ENCODE results near the gene ZBTB12. TPM values are rescaled to one million over a fixed set of nuclear protein-coding genes. Genes with fewer than 3 reads are reported as not detected.
A peak's percentile ranks its signal among the peaks of the same experiment; 100 is the strongest.

The ZBTB12 gene
- total and polyA plus RNA-seq, 2 of the 8 experiments (the other 6 are each of a cell fraction or from before 2014, with no cell fraction given): 20.7 to 40.8 TPM

- Histone ChIP-seq H3K4me3 (ENCODE audit: extremely low read depth in 1 of 4, insufficient read depth in 2 of 4, low read depth in 3 of 4, low read length in 4 of 4) (no peak overlapping the region), H3K4ac (replicated peaks; ENCODE audit: insufficient read length, low read depth, low read length) (no peak overlapping the region), H3K27ac (ENCODE audit: low read depth, low read length) (no peak overlapping the region), H2BK12ac (ENCODE audit: low read depth, low read length) (no peak overlapping the region), H2BK120ac (replicated peaks; ENCODE audit: low read depth, low read length) (no peak overlapping the region), H3K36me3 (ENCODE audit: control insufficient read depth in 2 of 4, insufficient read depth in 4 of 4, low read length in 3 of 4) (peaks cover 17 to 42% (median 37%) of the 10 kb centered on the region in 4 experiments), H3K23ac (ENCODE audit: insufficient read length) (no peak overlapping the region), H2BK20ac (ENCODE audit: low read length) (no peak overlapping the region), H3K27me3 (replicated peaks in 1 of 4; ENCODE audit: control insufficient read depth in 3 of 4, extremely low read depth in 1 of 4, insufficient read depth in 3 of 4, low read length in 3 of 4) (no peaks in the 10 kb centered on the region), H3K4me2 (ENCODE audit: insufficient read depth in 1 of 2, low read depth in 2 of 2, low read length in 2 of 2) (peak overlapping the region; percentile 52 to 58; a peak in 2 of 4 replicates), H3K23me2 (ENCODE audit: low read depth, low read length) (no peaks in the 10 kb centered on the region), H4K20me1 (replicated peaks in 1 of 2; ENCODE audit: control insufficient read depth in 1 of 2, insufficient read depth in 2 of 2, low read length in 2 of 2) (peaks cover 2 to 13% of the 10 kb centered on the region in 2 experiments), H2BK5ac (ENCODE audit: low read depth, low read length) (no peak overlapping the region), H2AFZ (ENCODE audit: low read length) (no peak overlapping the region), H4K8ac (ENCODE audit: extremely low read depth, insufficient read depth, low read length) (no peak overlapping the region), H3K14ac (ENCODE audit: insufficient read length) (no peak overlapping the region), H2AK5ac (ENCODE audit: low read depth, low read length) (no peak overlapping the region), H3K9me3 (ENCODE audit: insufficient read depth in 2 of 2, low read depth in 1 of 2, low read length in 1 of 2) (no peaks in the 10 kb centered on the region), H3K9ac (replicated peaks in 1 of 4; ENCODE audit: extremely low read depth in 1 of 4, low read depth in 3 of 4, low read length in 3 of 4) (no peak overlapping the region), H3K56ac (replicated peaks; ENCODE audit: insufficient read length, low read depth, low read length) (no peak overlapping the region), H3K18ac (ENCODE audit: extremely low read depth, low read length) (no peak overlapping the region), H3K79me2 (ENCODE audit: control insufficient read depth in 1 of 2, insufficient read depth in 2 of 2, low read length in 2 of 2) (no peaks in the 10 kb centered on the region), H4K91ac (replicated peaks; ENCODE audit: insufficient read length, low read length) (no peak overlapping the region), H4K5ac (ENCODE audit: insufficient read length, low read depth, low read length) (no peak overlapping the region), H2BK15ac (ENCODE audit: low read length) (no peak overlapping the region), H3K4me1 (replicated peaks in 1 of 4; ENCODE audit: control insufficient read depth in 3 of 4, insufficient read depth in 4 of 4, low read length in 3 of 4) (peaks cover 0 to 11% (median 0%) of the 10 kb centered on the region in 4 experiments; a peak in 1 of 7 replicates), H3K79me1 (ENCODE audit: low read depth, low read length) (no peaks in the 10 kb centered on the region; the same call in 1 of the 2 replicates)
- DNase-seq (ENCODE audit: low read depth in 1 of 2, low spot score in 2 of 2): no peak
- 73% methylated on average over 13 of the region's 13 CpGs; no CpG with 5 or more reads in 1 of the 2 experiments for WGBS, 2 experiments (ENCODE audit: extremely low coverage in 1 of 2, insufficient coverage in 1 of 2, insufficient read length in 1 of 2, insufficient replicate concordance in 2 of 2, low coverage in 1 of 2, low lambda C conversion rate in 2 of 2, missing lambda C conversion rate in 1 of 2)
- ChIA-PET CTCF (ENCODE audit: partially characterized antibody) (interaction anchor here (2.4 to 8.1 kb wide), 2 partner anchors 10 to 14 kb away, joined by 6 to 59 read pairs; no protein-coding TSS in a partner anchor), POLR2A (ENCODE audit: partially characterized antibody) (interaction anchor here (0.6 to 2.8 kb wide), 8 partner anchors 9 to 157 kb away, joined by 3 to 11 read pairs (median 4); partner anchors contain the start of genes NEU1 and VARS1)
- FAIRE-seq: no peak
- TF ChIP-seq CHD2 (IDR thresholded peaks at IDR 0.05; ENCODE audit: low read length) (no peak), YY1 (IDR thresholded peaks at IDR 0.05; ENCODE audit: low read depth, low read length) (no peak), KDM5A (IDR thresholded peaks at IDR 0.05; ENCODE audit: low read length) (no peak), SP1 (IDR thresholded peaks at IDR 0.05; ENCODE audit: low read depth, low read length) (no peak), NANOG (IDR thresholded peaks at IDR 0.05; ENCODE audit: insufficient read depth, low read depth, low read length, poor library complexity, severe bottlenecking) (no peak), CREB1 (IDR thresholded peaks at IDR 0.05) (no peak), SRF (IDR thresholded peaks at IDR 0.05; ENCODE audit: low read depth, low read length) (no peak), ATF2 (IDR thresholded peaks at IDR 0.05; ENCODE audit: low read length) (no peak), TAF1 (IDR thresholded peaks at IDR 0.05; ENCODE audit: low read depth, low read length) (no peak), ATF3 (IDR thresholded peaks at IDR 0.05; ENCODE audit: insufficient read depth, low read depth, low read length) (no peak), RXRA (IDR thresholded peaks at IDR 0.05; ENCODE audit: insufficient read depth, low read depth, low read length) (no peak), BRCA1 (IDR thresholded peaks at IDR 0.05; ENCODE audit: low read depth, low read length) (no peak), CBX5 (IDR thresholded peaks at IDR 0.05; ENCODE audit: low read depth, low read length) (no peak)
Measured at GRCh38 chr6:31879143-31879542, 22.7 kb downstream of the ZBTB12 start.
